Neural cell (in vitro differentiated cells): ENCODE results near the gene ZNF407. TPM values are rescaled to one million over a fixed set of nuclear protein-coding genes. Genes with fewer than 3 reads are reported as not detected.

Experiments
- H2AFZ ChIP-seq: fragments of 200-600, 300-800 bp; sonication (generic), shearing (Covaris generic); 2 replicates; pipeline ENCODE4 v1.6.0; 2014; ENCODE audit warnings: low read depth, mild to moderate bottlenecking, antibody characterized with exemption, low read length, moderate library complexity
- H3F3A ChIP-seq: fragments of 200-600 bp; shearing (Covaris generic); 2 replicates; pipeline ENCODE4 v1.6.1; 2016; ENCODE audit warnings: mild to moderate bottlenecking, moderate library complexity, mixed read lengths, antibody characterized with exemption, low read length; ENCODE audit not compliant: insufficient read depth, poor library complexity, severe bottlenecking
- H3K27ac ChIP-seq: fragments of 200-600, 300-800 bp; sonication (generic), shearing (Covaris generic); 2 replicates; pipeline ENCODE4 v1.5.1; 2014; ENCODE audit warnings: mild to moderate bottlenecking, low read length, moderate library complexity
- H3K27me3 ChIP-seq: fragments of 300-800, 200-600 bp; sonication (generic), shearing (Covaris generic); 2 replicates; pipeline ENCODE4 v1.6.0; 2014; ENCODE audit warnings: mild to moderate bottlenecking, low read depth, low read length, moderate library complexity; ENCODE audit not compliant: insufficient read depth
- H3K36me3 ChIP-seq: fragments of 300-800, 200-600 bp; sonication (generic), shearing (Covaris generic); 2 replicates; pipeline ENCODE4 v1.5.1; 2014; ENCODE audit warnings: mild to moderate bottlenecking, antibody characterized with exemption, low read length, moderate library complexity; ENCODE audit not compliant: insufficient read depth
- H3K4me2 ChIP-seq: fragments of 300-800, 200-600 bp; sonication (generic), shearing (Covaris generic); 2 replicates; pipeline ENCODE4 v1.6.0; 2014; ENCODE audit warnings: mild to moderate bottlenecking, low read length
- H3K4me3 ChIP-seq: fragments of 300-800, 200-600 bp; sonication (generic), shearing (Covaris generic); 2 replicates; pipeline ENCODE4 v1.5.1; 2014; ENCODE audit warnings: mild to moderate bottlenecking, low read length, moderate library complexity
- H3K79me2 ChIP-seq: fragments of 200-600 bp; shearing (Covaris generic); replicated peaks from 2 replicates; pipeline ENCODE4 v1.6.0; 2014; ENCODE audit warnings: mild to moderate bottlenecking, low read length, moderate library complexity; ENCODE audit not compliant: insufficient read depth
- H3K9ac ChIP-seq: fragments of 300-800, 200-600 bp; sonication (generic), shearing (Covaris generic); 2 replicates; pipeline ENCODE4 v1.6.1; 2016; ENCODE audit warnings: mild to moderate bottlenecking, low read length, mixed read lengths
- H3K9me2 ChIP-seq: fragments of 200-600 bp; shearing (Covaris generic); 2 replicates; pipeline ENCODE4 v1.6.1; 2016; ENCODE audit warnings: mild to moderate bottlenecking, low read length, mixed read lengths; ENCODE audit not compliant: insufficient read depth
- H3K9me3 ChIP-seq: fragments of 200-600, 300-800 bp; sonication (generic), shearing (Covaris generic); 2 replicates; pipeline ENCODE4 v1.6.1; 2016; ENCODE audit warnings: mild to moderate bottlenecking, mixed run types, low read length, moderate library complexity, mixed read lengths
- H4K20me1 ChIP-seq: fragments of 200-600 bp; shearing (Covaris generic); 2 replicates; pipeline ENCODE4 v1.6.1; 2016; ENCODE audit warnings: mild to moderate bottlenecking, mixed run types; ENCODE audit not compliant: insufficient read depth
- CTCF ChIP-seq: fragments of 450-650 bp; IDR thresholded peaks from 2 replicates; pipeline ENCODE4 v1.5.1; 2014; ENCODE audit warnings: antibody characterized with exemption, mild to moderate bottlenecking, moderate library complexity; ENCODE audit not compliant: poor library complexity, severe bottlenecking
- EP300 ChIP-seq: fragments of 450-650 bp; conservative IDR thresholded peaks from 2 replicates; pipeline ENCODE4 v1.6.1; 2014; ENCODE audit warnings: antibody characterized with exemption, mild to moderate bottlenecking, moderate library complexity; ENCODE audit not compliant: poor library complexity, severe bottlenecking
- EZH2 ChIP-seq: fragments of 200-600, 300-800 bp; shearing (Covaris generic), sonication (generic); IDR thresholded peaks from 2 replicates; pipeline ENCODE4 v1.6.1; 2014; ENCODE audit warnings: antibody characterized with exemption, low read length, borderline replicate concordance, mild to moderate bottlenecking; ENCODE audit not compliant: insufficient read depth, poor library complexity, severe bottlenecking
- MXI1 ChIP-seq: fragments of 450-650 bp; conservative IDR thresholded peaks from 2 replicates; pipeline ENCODE4 v1.6.1; 2014; ENCODE audit warnings: antibody characterized with exemption, mild to moderate bottlenecking; ENCODE audit not compliant: poor library complexity, severe bottlenecking
- POLR2AphosphoS5 ChIP-seq: IDR thresholded peaks from 2 replicates; pipeline ENCODE4 v1.6.1; 2012
- REST ChIP-seq: IDR thresholded peaks from 2 replicates; pipeline ENCODE4 v1.6.1; 2012; ENCODE audit warnings: borderline replicate concordance
- SMC3 ChIP-seq: fragments of 450-650 bp; conservative IDR thresholded peaks from 2 replicates; pipeline ENCODE4 v1.6.1; 2014; ENCODE audit warnings: antibody characterized with exemption, mild to moderate bottlenecking, moderate library complexity; ENCODE audit not compliant: poor library complexity
- TAF1 ChIP-seq: IDR thresholded peaks from 2 replicates; pipeline ENCODE4 v1.6.1; 2012; ENCODE audit warnings: low read depth
- polyA plus RNA-seq: library from polyadenylated mRNA; depleted of rRNA; stranded (reverse); fragments of >200 nt; gene quantifications from 2 replicates; pipeline ENCODE4 v1.2.3, GENCODE V29; 2014

Gene ZNF407
- polyA plus RNA-seq, 1 donor from 2014 or later: 2.9 TPM

- H3K4me2 ChIP-seq: no peak overlapping the region
- no peaks in the 10 kb centered on the region for H4K20me1 ChIP-seq
- H3F3A ChIP-seq: no peaks in the 10 kb centered on the region
- H3K36me3 ChIP-seq: no peaks in the 10 kb centered on the region
- TF ChIP-seq MXI1: no peak
- no peak for TF ChIP-seq REST
- TF ChIP-seq POLR2AphosphoS5: no peak
- no peak for TF ChIP-seq EZH2
- no peak for TF ChIP-seq EP300
- no peak overlapping the region for H2AFZ ChIP-seq
- no peak overlapping the region for H3K4me3 ChIP-seq
- no peaks in the 10 kb centered on the region for H3K27me3 ChIP-seq
- H3K9me2 ChIP-seq: no peaks in the 10 kb centered on the region
- H3K9me3 ChIP-seq: no peaks in the 10 kb centered on the region
- no peak overlapping the region for H3K9ac ChIP-seq
- no peaks in the 10 kb centered on the region for H3K79me2 ChIP-seq
- H3K27ac ChIP-seq: no peak overlapping the region
Observed at GRCh38 chr18:74796211-74796610, 198.5 kb downstream of the ZNF407 start.

GRCh38 chr18:74796841-74797576 lies 199.3 kb downstream of the ZNF407 start:
- no peaks in the 10 kb centered on the region for H4K20me1 ChIP-seq
- no peak overlapping the region for H3K9ac ChIP-seq
- no peak overlapping the region for H3K4me2 ChIP-seq
- H3K27me3 ChIP-seq: no peaks in the 10 kb centered on the region
- no peak overlapping the region for H2AFZ ChIP-seq
- no peaks in the 10 kb centered on the region for H3K9me3 ChIP-seq
- H3K9me2 ChIP-seq: no peaks in the 10 kb centered on the region
- H3K79me2 ChIP-seq: no peaks in the 10 kb centered on the region
- TF ChIP-seq TAF1 (no peak), CTCF (no peak), MXI1 (no peak), EP300 (peak; percentile 71), SMC3 (no peak)
- no peaks in the 10 kb centered on the region for H3K36me3 ChIP-seq
- peak overlapping the region; percentile 4 for H3K4me3 ChIP-seq
- no peak overlapping the region for H3K27ac ChIP-seq
- H3F3A ChIP-seq: no peaks in the 10 kb centered on the region
